IPS-11a (cell line): ENCODE results near the gene SH3D19.
"Not testable (repeated sequence)": the region's sequence is repeated elsewhere in the genome, so short reads cannot be mapped to it uniquely, and the experiment has no call there.

ENCODE experiments used
- H3K4me3 ChIP-seq: one replicate; pipeline ENCODE4 v1.5.1; 2013; ENCODE audit warnings: low read depth, low read length, control low read depth

The SH3D19 gene

DNA sequence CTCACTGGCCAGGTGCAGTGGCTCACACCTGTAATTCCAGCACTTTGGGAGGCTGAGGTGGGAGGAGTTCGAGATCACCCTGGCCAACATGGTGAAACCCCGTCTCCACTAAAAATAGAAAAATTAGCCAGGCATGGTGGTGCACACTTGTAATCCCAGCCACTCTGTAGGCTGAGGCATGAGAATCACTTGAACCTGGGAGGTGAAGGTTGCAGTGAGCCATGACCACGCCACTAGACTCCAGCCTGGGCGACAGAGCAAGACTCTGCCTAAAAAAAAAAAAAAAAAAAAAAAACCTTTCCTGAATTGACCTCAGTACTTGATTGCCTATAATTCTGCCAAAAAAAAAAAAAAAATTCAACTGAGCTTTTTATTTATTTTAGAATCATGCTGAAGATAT, 3.2 kb downstream of the SH3D19 start:
- H3K4me3 ChIP-seq, result not testable (repeated sequence)

DNA sequence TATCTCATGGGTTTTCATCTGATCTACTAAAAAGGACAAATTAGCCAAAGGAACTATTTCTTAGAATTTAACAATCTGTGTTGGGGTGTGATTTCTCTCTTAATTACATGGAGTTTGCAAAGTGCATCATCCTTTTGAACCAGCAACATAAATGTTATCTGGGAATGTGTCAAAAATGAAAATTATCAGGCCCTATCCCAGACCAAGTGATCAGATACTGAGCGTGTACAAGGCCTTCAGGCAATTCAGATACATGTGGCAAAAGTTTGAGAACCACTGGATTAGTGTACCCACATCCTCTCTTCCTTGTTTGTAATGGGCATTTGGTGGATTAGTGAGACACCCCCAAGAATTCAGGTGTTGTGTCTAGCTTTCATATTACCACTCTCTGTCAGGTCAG, 3.8 kb downstream of the SH3D19 start:
- no peak overlapping the region for H3K4me3 ChIP-seq

DNA sequence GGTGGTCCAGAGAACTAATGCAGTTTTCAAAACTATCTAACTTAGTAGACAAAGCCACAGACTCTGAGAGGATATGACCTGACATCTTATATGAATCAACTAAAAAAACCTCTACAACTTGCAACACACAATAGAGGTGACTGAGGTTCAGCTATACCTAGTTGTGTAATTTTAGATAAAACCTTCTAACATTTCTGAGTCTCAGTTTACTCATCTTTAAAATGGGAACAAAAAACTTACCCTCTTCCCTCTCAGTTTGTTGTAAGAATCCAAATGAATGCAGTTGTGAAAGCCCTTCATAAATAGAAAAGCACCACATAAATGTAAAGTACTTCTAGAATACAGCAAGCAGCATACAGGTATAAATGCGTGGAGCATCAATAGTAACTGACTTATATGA, 5.9 kb downstream of the SH3D19 start:
- no peak overlapping the region for H3K4me3 ChIP-seq

DNA sequence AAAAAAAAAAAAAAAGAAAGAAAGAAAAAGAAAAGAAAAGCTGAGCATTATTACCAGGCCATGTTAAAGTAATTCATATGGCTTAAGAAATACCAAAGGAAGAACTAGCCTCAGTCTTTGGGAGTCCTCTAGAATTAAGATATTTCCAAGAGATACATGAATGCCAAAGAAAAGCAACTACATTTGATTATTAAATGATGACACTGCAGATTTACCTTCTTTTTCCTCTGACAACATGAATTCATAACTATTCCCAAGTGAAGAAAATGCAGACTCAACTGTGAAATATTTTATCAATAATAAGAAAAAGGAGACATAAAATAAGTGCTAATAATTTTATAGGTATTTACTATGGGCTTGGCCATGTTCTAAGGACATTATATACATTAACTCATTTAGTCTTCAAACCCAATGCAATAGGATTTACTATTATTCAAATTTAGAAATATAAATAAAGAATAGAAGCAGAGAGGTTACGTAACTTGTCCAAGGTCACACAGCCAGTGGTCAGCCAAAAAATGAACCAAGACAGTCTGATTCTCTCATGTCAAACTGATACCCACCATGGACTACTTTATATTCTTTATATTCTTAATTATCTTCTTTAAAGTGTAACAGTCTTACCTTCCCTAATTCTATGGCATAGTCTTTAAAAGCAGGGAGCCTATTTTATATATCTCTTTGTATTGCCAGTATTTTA, 6.9 kb downstream of the SH3D19 start:
- H3K4me3 ChIP-seq, result no peak overlapping the region

DNA sequence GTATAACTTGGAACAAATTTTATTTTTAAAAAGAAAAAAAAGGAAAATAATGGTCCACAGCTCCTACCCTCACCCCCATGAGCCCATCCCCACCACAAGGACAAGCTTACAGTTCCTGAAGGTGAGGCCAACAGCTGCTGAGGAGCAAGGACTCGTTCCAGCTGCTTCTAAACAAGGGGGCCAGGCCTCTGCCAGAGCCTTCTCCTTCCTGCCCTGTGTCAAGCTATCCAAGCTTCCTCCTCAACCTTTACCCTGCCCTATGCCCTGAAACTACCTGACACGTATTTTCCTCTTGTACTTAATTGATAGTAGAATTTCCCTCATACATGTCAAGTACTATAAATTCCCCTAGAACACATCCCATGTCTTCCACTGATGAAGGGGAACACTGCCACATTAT, 8.8 kb downstream of the SH3D19 start:
- H3K4me3 ChIP-seq, result no peak overlapping the region

DNA sequence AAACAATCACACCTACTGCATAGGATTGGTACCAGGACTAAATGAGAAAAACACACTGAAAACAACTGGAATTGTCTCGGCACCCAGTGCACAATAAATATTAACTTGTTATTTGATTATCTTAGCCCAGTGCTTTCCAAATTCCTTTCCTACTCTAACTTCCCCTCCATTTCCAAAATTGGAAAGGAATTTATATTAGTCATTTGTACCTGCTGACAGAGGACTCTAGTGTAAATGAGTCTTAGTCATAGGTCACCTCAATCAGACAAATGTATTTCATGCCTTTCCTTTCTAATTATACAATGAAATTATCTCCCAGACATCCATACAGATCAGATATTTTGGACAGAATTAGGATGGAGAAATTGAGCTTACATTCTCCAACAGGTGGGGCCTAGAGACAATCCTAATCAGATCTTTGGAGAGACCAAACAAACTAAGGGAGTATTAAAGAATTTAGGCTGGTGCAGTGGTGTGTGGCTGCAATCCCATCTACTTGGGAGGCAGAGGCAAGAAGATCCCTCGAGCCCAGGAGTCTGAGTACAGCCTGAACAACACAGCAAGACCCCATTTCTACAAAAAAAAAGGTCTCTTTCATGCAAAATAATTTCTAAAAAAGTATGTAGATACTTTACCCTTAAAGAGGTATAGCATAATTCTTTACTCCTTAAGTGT, 10.1 kb downstream of the SH3D19 start:
- no peak overlapping the region for H3K4me3 ChIP-seq

DNA sequence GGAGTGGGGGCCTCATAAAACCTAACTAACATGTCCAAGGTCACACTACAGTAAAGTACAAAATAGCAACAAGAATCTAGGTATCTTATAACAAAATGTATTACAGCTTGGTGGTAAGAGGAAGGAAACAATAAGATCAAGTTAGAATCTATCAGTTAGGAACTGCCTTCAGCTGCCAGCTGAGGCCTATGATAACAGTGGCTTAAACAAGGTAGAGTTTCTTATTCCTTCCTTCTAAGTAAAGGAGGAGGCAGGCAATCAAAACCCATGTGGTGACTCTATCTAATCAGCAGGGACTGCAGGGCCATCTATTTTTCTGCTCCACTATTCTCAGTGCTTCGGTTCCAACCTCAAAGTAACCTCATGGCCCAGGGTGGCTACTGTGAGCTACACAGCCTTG, 10.9 kb downstream of the SH3D19 start:
- no peak overlapping the region for H3K4me3 ChIP-seq

DNA sequence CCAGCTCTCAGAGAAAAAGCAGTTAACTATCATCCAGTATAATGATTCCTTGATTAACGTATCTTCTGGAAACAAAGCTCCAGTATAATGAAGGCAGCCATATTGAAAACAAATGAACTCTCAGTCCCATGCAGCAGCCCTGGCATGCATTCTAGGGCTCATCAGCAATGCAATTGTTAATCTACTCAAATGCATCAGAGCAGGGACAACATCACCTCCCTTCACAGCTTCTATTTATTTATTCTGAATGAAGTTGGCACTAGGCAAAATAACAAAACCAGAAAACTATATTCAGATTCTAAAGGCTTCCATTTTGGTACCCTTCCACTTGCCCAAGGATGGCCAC, 11.4 kb downstream of the SH3D19 start:
- H3K4me3 ChIP-seq, result no peak overlapping the region

DNA sequence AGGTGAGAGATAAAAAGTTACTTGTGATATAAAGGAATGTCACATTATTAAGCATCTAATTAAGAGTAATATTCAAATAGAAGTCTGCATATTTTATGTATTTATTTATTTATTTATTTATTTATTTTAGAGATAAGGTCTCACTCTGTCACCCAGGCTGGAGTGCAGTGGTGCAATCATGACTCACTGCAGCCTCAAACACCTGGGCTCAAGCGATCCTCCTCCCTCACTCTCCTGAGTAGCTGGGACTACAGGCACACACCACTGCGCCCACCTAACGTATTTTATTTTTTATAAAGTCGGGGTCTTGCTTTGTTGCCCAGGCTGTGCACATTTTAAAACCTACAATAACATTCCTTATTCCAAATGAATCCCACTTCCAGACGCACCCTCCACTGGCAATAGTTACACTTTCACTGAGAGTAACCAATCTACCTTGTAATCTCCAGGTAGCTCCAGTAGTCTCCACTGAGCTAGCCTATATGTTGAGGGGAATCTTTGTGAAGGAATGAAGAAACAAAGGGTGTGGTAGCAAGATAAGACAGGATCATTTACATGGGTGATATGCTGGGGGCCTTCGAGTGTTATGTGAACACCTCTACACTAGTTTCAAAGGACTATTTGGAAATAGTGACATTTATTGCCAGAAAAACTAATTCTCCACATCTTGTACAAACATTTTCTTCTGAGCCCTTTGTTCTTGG, 11.9 kb downstream of the SH3D19 start:
- H3K4me3 ChIP-seq, result no peak overlapping the region

DNA sequence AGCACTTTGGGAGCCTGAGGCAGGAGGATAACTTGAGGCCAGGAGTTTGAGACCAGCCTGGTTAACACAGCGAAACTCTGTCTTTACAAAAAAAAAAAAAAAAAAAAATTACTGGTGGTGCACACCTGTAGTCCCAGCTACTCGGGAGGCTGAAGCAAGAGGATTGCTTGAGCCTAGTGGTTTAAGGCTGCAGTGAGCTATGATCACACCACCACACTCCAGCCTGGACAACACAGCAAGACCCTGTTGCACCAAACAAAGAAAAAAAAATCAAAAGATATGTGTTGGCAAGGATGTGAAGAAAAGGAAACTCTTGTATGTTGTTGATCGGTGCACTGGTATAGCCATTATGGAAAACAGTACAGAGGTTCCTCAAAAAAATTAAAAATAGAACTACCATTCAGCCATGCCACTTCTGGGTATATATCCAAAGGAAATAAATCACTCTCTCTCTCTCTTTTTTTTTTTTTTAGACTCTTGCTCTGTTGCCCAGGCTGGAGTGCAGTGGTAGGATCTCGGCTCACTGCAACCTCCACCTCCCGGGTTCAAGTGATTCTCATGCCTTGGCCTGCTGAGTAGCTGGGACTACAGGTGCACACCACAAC, 15.2 kb downstream of the SH3D19 start:
- no peak overlapping the region for H3K4me3 ChIP-seq

DNA sequence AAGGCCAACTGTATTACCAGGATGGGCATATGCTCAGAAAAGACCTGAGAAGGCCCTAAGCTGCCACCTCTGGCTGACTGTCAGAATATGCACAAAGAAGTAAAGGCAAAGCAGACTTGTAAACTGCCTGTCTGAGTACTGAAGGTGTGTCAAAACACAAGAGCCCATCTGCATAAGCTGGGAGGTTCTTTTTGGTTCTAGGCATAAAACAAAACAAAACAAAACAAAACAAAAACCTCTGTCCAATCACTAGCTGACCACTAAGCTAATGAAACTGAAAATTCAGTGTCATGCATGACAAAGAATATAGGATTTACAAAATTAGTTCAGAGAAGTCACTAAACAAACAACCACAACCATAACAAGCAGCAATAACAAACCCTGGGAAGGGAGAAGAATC, 20.6 kb downstream of the SH3D19 start:
- H3K4me3 ChIP-seq, result no peak overlapping the region

DNA sequence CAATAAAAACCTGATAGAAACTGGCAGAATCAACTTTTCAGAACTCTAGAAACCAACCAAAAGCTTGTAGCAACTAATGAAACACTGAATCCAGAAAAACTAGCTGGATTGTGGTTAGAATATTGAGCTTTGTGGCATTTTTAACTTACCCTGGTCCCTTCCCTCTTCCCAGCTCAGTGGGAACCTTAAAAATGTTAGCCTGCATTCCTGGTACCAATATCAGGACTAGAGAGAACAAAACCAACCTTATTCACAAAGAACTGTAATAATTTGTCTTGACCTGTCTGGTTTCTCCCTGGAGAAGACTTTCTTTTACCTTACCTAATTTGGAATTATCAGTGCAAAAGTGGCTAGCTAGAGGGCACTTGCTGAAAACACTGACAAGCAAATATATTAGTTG, 21.2 kb downstream of the SH3D19 start:
- no peak overlapping the region for H3K4me3 ChIP-seq

DNA sequence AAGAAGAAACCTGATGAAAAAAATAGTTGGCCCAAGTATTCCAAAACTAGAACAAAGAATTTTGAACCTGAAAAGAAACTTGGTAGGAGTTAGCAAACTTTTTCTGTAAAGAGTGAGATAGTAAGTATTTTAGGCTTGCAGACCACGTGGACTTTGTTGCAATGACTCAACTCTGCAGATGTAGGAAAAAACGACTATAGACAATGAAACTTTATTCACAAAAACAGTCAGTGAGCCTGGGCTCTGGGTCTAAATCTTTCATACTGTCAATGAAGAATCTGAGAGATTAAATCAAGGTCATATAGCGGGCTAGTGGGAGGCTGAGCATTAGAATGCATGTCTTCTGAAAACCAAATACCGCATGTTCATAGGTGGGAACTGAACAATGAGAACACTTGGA, 23.0 kb downstream of the SH3D19 start:
- no peak overlapping the region for H3K4me3 ChIP-seq

DNA sequence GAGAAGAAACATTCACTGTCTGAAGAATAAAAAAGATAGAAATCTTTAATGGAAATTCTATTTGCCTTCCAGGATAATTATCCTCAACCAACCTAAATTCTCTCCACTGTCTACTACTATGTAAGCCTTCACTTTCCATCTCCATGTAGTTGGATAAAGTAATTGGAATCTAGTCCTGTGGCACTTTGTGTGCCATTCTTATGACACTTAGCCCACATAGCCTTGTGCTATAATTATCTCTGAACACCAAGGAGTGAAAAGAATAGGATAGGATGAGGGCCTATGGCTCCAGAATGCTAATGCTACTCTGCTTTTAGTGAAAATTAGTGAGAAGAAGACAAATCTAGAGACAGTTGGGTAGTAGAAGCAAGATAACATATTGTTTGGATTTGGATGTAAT, 28.2 kb downstream of the SH3D19 start:
- H3K4me3 ChIP-seq, result no peak overlapping the region

DNA sequence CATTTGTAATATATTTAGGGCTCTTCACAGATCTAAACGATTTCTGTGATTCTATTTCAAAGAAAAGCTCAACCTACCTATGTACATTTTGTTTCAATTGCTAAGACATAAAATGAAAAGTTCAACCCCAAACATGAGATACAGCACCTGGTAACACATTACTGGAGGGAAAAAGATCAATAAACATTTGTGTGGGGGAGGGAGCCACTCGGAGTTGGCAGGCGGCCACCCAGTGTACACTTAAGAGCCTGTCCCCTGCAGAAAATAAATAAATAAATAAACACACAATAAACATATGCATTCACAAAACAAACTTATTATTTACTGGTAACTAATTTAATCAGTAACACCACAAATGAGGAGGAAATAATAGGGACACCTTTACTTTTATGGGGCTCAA, 29.2 kb downstream of the SH3D19 start:
- H3K4me3 ChIP-seq, result no peak overlapping the region

DNA sequence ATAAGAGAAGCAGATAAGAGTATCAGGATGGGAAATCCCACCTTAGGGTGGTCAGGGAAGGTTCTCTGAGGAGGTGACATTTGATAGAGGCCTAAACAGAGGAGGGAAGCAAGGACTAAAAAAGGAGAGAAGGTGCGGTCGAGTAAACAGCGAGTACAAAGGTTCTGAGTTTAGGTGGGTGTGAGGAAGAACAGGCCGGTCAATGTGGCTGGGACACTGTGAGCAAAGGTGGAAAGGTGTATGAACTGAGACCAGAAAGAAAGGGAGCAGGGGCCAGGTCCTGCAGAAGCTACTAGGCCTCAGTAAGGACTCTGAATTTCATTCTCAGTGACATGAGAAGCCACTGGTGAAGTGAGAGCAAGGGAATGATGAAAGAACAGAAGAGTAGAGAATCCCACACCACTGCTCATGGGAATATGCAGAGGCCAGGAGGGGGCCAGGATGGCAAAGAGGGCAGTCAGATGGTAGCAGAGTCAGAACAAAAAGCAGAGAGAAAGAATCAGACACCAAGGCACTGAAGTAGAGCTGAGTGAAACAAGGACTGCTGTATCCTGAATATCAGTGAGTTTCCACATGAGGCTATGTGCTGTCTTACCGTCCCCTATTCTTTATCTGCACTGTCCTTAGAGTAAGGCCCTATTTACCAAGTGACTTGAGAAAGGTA, 30.4 kb downstream of the SH3D19 start:
- no peak overlapping the region for H3K4me3 ChIP-seq

DNA sequence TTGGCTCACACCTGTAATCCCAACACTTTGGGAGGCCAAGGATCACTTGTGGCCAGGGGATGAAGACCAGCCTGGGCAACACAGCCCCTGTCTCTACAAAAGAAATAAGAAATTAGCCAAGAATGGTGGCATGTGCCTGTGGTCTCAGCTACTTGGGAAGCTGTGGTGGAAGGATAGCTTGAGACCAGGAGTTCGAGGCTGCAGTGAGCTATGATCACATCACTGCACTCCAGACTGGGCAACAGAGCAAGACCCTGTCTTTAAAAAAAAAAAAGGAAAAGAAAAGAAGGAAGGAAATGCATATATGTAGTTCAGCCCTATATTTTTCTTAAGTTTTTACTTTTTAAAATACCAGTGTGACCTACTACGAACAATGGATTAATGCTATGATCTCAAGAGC, 33.4 kb downstream of the SH3D19 start:
- no peak overlapping the region for H3K4me3 ChIP-seq

DNA sequence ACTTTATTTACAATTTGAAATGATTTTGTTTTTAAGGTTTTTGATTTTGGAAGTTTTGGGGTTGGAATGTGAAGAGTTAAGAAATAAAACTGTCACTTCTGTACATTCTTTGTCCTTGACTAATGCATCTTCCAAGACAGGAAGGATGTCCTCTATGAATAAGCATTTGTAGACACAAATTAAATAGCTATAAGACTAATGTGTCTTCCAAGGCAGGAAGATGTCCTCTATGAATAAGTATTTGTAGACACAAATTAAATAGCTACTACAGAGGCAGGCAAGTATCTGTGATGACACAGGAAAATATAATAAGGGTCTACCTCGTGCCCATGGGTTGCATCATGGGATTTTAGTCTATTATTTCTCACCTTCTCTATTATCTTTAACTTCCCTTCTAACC, 33.9 kb downstream of the SH3D19 start:
- no peak overlapping the region for H3K4me3 ChIP-seq

DNA sequence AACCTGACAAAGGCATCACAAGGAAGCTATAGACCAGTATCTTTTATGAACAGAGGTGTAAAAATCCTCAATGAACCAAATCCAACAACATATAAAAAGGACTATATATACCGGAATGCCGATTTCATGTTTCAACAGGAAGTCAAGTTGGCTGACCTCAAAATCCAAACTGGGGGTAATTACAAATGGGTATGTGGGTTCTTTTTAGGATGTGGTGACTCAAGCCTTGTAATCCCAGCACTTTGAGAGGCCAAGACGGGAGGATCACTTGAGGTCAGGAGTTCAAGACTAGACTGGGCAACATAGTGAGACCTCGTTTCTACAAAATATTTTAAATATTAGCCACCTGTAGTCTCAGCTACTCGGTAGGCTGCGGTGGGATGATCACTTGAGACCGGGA, 38.0 kb downstream of the SH3D19 start:
- no peak overlapping the region for H3K4me3 ChIP-seq

DNA sequence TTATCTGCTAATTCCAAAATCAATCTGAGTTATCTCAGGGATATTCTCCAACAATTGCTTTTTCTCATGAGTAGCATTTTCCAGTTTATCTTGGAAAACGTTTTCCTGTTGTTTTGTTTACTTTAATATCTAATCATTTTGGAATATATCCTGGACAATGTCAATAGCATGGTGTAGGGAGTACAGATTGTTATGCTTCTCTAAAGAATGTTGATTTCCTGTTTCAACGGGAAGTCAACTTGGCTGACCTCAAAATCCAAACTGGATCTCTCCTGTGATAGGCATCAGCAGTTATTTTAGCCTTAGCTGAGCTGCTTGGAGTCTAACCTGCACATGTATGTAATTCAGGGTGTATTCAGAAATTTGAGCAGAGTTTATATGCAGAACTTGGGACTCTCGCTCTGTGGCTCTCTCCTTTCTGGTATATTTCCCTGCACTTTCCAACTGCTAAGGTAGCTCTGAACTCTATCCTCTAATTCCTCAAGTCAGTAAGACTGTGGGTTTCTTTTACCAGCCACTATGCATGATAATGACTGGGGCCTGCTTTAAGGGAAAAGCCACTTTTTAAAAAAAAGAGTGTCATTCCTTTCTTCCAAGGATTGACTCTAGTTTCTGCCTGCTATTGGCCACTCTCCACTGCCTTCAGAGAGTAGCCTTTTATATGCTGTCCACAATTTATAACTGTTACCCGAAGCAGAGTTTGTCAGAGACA, 40.7 kb downstream of the SH3D19 start:
- H3K4me3 ChIP-seq, result no peak overlapping the region
